Lower leg skin (tissue), 3 donors: ENCODE data around the gene FETUB.

Experiments
- CTCF ChIP-seq, 3 donors: fragments of 450-650 bp; IDR thresholded peaks; one replicate each; pipeline ENCODE4 v1.5.1; 2016; ENCODE audit warnings: antibody characterized with exemption in 3 of 3, mild to moderate bottlenecking in 3 of 3, moderate library complexity in 2 of 3
- POLR2A ChIP-seq, 2 donors: fragments of 450-650 bp; IDR thresholded peaks; one replicate each; pipeline ENCODE4 v1.6.1; 2016 to 2017; ENCODE audit warnings: antibody characterized with exemption in 2 of 2, mild to moderate bottlenecking in 1 of 2, moderate library complexity in 1 of 2

- TF ChIP-seq CTCF (IDR thresholded peaks at IDR 0.05) (no peak), POLR2A (IDR thresholded peaks at IDR 0.05) (no peak)
Observed at GRCh38 chr3:186633481-186633880, 6.7 kb upstream of the FETUB start.
